IPS-NIHi11 (cell line): ENCODE results near the gene NPTX2.

Experiments
- DNase-seq: peaks from one replicate; pipeline ENCODE4 v3.0.0; 2012; ENCODE audit warnings: mixed read lengths, low spot score

The NPTX2 gene

GRCh38 chr7:98654524-98655272 is 37.6 kb downstream of the NPTX2 start:
- DNase-seq = no peak

GRCh38 chr7:98655611-98656010 is 38.5 kb downstream of the NPTX2 start:
- no peak for DNase-seq

- DNase-seq = no peak
These were observed 39.8 kb downstream of the NPTX2 start for GRCh38 chr7:98656899-98657298.

GRCh38 chr7:98657736-98658135 is 40.7 kb downstream of the NPTX2 start:
- DNase-seq = no peak

- DNase-seq = no peak
These were observed 42.7 kb downstream of the NPTX2 start for GRCh38 chr7:98659756-98660155.

- no peak for DNase-seq
These were observed 44.5 kb downstream of the NPTX2 start for GRCh38 chr7:98661607-98662006.

- DNase-seq = no peak
These were observed 45.2 kb downstream of the NPTX2 start for GRCh38 chr7:98662289-98662688.

- no peak for DNase-seq
These were observed 47.8 kb downstream of the NPTX2 start for GRCh38 chr7:98664882-98665281.

- peak; percentile 83 for DNase-seq
These were observed 51.2 kb downstream of the NPTX2 start for GRCh38 chr7:98668255-98668654.

GRCh38 chr7:98669329-98670000 is 52.4 kb downstream of the NPTX2 start:
- DNase-seq = no peak

GRCh38 chr7:98670186-98670585 is 53.1 kb downstream of the NPTX2 start:
- DNase-seq = no peak

- no peak for DNase-seq
These were observed 54.7 kb downstream of the NPTX2 start for GRCh38 chr7:98671733-98672331.

GRCh38 chr7:98674461-98674860 is 57.4 kb downstream of the NPTX2 start:
- DNase-seq = no peak

- DNase-seq = no peak
These were observed 57.8 kb downstream of the NPTX2 start for GRCh38 chr7:98674881-98675280.

GRCh38 chr7:98678215-98678614 is 61.1 kb downstream of the NPTX2 start:
- DNase-seq = no peak
